ENCODE results near the gene EGFL7.

EGFL7 gene

GRCh38 chr9:136694872-136695247 lies 32.1 kb downstream of the EGFL7 start:
- TF ChIP-seq, protein P1, sequence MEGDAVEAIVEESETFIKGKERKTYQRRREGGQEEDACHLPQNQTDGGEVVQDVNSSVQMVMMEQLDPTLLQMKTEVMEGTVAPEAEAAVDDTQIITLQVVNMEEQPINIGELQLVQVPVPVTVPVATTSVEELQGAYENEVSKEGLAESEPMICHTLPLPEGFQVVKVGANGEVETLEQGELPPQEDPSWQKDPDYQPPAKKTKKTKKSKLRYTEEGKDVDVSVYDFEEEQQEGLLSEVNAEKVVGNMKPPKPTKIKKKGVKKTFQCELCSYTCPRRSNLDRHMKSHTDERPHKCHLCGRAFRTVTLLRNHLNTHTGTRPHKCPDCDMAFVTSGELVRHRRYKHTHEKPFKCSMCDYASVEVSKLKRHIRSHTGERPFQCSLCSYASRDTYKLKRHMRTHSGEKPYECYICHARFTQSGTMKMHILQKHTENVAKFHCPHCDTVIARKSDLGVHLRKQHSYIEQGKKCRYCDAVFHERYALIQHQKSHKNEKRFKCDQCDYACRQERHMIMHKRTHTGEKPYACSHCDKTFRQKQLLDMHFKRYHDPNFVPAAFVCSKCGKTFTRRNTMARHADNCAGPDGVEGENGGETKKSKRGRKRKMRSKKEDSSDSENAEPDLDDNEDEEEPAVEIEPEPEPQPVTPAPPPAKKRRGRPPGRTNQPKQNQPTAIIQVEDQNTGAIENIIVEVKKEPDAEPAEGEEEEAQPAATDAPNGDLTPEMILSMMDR (IDR thresholded peaks at IDR 0.05; ENCODE audit: borderline replicate concordance, control extremely low read depth, extremely low read depth, insufficient read depth, missing control alignments): no peak
- in situ Hi-C loops (cut with MboI; ENCODE audit: low sequenced_read_pairs, unreplicated experiment): no loop called here
- no peak for DNase-seq (ENCODE audit: low spot score)

DNA sequence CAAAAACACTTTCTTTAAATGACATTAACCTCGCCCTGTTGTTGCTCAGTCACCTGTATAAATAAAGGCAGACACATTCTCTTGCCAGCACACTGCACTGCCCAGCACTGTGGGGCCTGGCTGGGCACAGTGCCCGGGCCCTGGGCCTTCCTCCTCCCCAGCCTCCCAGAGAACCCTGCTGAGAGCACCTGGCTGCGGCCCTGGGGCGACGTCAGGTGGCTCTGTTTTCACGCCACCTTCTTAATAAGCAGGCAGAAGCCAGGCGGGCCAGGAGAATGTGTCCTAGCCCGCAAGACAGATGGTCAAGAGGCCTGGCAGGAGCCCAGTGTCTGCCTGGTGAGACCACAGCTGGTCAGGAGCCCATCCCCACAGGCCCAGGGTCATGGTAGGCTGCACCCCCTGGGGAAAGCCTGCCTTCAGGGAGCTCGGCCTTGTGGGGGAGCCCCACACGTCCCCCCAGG lies 32.7 kb downstream of the EGFL7 start:
- DNase-seq (ENCODE audit: low spot score): no peak
- in situ Hi-C loops (cut with MboI; ENCODE audit: low sequenced_read_pairs, unreplicated experiment): no loop called here
- TF ChIP-seq, protein P1 (IDR thresholded peaks at IDR 0.05; ENCODE audit: borderline replicate concordance, control extremely low read depth, extremely low read depth, insufficient read depth, missing control alignments): no peak

DNA sequence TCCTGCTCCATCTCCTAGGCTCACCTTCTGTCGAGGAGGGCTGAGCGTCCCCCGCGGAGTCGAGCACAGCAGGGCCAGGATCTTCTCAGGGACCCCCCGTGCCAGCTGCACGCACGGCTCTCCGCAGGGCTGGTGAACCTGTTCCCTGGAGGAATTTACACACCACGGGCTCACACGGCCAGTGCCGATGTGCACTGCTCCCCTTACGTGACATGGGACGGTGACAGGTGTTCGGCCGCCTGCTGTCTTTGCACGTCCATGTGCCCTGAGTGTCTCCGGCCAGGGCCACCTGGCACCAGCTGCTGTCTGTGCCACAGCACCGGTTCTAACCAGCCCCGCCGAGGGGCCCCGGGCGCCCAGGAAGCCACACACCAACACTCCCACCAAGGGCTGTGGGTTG lies 33.2 kb downstream of the EGFL7 start:
- TF ChIP-seq, protein P1 (IDR thresholded peaks at IDR 0.05; ENCODE audit: borderline replicate concordance, control extremely low read depth, extremely low read depth, insufficient read depth, missing control alignments): no peak
- no peak for DNase-seq (ENCODE audit: low spot score)
- in situ Hi-C loops (cut with MboI; ENCODE audit: low sequenced_read_pairs, unreplicated experiment): no loop called here

DNA sequence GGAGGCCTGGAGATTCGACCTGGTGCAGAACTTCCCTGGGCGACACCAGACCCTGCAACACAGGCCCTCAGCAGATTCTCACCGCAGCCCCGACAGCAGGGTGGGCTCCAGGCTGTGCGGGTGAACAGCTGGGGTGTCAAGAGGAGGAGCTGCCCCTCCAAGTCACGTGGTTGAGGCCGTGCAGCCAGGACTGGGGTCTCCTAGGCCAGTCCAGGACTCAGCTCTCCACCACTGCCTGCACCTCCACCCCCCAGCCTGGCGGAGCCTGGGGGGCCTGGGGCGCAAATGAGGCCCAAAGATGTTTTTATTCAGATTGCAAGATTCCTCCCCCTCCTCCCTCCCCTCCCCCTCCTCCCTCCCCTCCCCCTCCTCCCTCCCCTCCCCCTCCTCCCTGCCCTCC lies 33.8 kb downstream of the EGFL7 start:
- TF ChIP-seq, protein P1 (IDR thresholded peaks at IDR 0.05; ENCODE audit: borderline replicate concordance, control extremely low read depth, extremely low read depth, insufficient read depth, missing control alignments): no peak
- in situ Hi-C loops (cut with MboI; ENCODE audit: low sequenced_read_pairs, unreplicated experiment): no loop called here
- DNase-seq (ENCODE audit: low spot score): no peak

- TF ChIP-seq, protein P1 (IDR thresholded peaks at IDR 0.05; ENCODE audit: borderline replicate concordance, control extremely low read depth, extremely low read depth, insufficient read depth, missing control alignments): no peak
- in situ Hi-C loops (cut with MboI; ENCODE audit: low sequenced_read_pairs, unreplicated experiment): no loop called here
- DNase-seq (ENCODE audit: low spot score): no peak
Measured at GRCh38 chr9:136697146-136697820, 34.6 kb downstream of the EGFL7 start.

DNA sequence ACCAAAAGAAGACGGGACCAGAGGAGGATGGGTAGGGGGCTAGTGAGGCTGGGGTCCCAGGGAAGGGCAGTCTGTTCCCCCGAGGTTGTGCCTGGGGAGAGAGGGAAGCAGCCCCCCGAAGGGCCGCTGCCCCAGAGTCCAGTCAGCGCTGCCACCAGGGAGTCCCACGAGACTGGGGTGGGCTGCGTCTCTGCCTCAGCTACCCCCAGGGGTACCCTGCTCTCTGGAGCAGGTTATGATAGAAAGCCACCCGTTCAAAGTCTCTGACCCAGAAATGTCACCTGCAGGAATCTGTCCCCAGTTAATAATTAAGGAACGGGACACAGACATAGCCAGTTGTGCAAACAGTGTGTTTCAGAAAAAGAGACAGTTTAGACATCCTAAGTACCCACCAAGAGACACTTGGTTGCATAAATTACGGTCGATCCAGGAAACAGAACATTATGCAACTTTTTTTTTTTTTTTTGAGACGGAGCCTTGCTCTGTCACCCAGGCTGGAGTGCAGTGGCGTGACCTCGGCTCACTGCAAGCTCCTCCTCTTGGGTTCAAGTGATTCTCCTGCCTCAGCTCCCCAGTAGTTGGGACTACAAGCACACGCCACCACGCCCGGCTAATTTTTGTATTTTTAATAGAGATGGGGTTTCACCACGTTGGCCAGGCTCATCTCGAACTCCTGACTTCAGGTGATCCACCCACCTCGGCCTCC lies 35.3 kb downstream of the EGFL7 start:
- no peak for DNase-seq (ENCODE audit: low spot score)
- in situ Hi-C loops (cut with MboI; ENCODE audit: low sequenced_read_pairs, unreplicated experiment): no loop called here
- TF ChIP-seq, protein P1 (IDR thresholded peaks at IDR 0.05; ENCODE audit: borderline replicate concordance, control extremely low read depth, extremely low read depth, insufficient read depth, missing control alignments): no peak
